ENCODE measurements around the gene AUTS2.

AUTS2 gene

DNA sequence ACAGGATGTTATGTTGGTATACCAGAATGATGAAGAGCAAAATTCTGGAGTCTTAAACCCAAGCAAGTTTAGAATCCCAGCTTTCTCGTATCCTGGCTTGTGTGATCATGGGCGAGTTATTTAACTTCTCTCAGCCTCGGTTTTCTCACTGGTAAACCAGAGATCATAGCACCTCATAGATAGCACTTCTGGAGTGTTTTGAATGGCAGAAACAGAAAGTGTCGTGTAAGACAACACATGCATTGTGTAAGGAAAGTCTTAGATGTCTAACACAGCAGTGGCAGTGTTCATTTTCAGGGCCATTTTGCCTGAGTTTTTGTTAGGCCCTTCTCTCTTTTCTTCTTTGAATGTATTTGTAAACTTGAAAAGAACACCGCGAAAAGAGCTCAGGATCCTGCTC is 465.1 kb downstream of the AUTS2 start:
- H3K36me3 Mint-ChIP-seq = no peaks in the 10 kb centered on the region

DNA sequence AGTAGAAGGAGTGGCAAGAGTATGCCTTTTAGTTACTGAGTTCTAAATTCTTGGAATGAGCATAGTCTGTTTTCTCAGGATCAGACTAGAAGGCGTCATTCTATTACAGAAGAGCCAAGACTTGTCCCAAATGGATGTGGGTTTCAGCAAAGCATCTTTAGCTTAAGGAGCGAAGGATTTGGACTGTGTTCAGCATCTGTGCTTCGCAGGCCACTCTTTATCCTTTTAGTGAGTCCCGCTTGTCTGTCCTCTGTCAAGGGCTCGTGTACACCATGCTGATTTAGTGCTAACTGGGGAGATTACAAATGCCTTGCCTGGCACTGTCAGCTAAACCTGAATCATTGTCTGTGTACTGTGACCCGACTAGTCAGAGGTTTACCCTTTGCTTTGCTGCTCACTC is 465.7 kb downstream of the AUTS2 start:
- H3K36me3 Mint-ChIP-seq = no peaks in the 10 kb centered on the region
- H3K4me1 Mint-ChIP-seq (ENCODE audit: low read depth) = no peaks in the 10 kb centered on the region
- no peaks in the 10 kb centered on the region for H3K9me3 Mint-ChIP-seq (ENCODE audit: low read depth)
- H3K27me3 Mint-ChIP-seq = no peaks in the 10 kb centered on the region
- no peak overlapping the region for H3K27ac Mint-ChIP-seq
- no peak overlapping the region for H3K4me3 Mint-ChIP-seq

More for the DNA sequence above, 465.1 kb downstream of the AUTS2 start:
- no peak overlapping the region for H3K27ac Mint-ChIP-seq
- no peaks in the 10 kb centered on the region for H3K27me3 Mint-ChIP-seq
- no peaks in the 10 kb centered on the region for H3K4me1 Mint-ChIP-seq (ENCODE audit: low read depth)
- H3K4me3 Mint-ChIP-seq = no peak overlapping the region
- H3K9me3 Mint-ChIP-seq (ENCODE audit: low read depth) = no peaks in the 10 kb centered on the region

DNA sequence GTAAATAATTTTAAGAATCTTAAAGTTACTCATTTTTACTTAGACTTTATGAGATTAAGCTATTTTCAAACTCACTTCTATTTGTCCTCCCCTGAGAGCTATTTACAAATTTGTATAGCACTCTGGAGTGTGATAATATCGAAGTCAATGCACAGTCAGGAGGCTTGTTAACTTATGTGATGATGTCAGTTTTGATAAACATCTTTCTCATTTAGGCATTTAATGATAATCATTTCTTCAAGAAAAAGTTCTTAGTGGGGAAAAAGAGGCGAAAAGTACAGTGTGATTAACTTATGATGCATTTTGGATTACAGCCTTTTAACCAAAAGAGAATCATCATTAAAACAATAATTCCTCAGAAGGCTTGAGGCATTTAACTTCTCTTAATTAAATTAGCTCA is 468.6 kb downstream of the AUTS2 start:
- Mint-ChIP-seq H3K4me1 (ENCODE audit: low read depth) (no peaks in the 10 kb centered on the region), H3K9me3 (ENCODE audit: low read depth) (no peaks in the 10 kb centered on the region), H3K4me3 (no peak overlapping the region), H3K36me3 (no peaks in the 10 kb centered on the region), H3K27ac (no peak overlapping the region), H3K27me3 (no peaks in the 10 kb centered on the region)

- H3K9me3 Mint-ChIP-seq (ENCODE audit: low read depth) = no peaks in the 10 kb centered on the region
- H3K4me3 Mint-ChIP-seq = no peak overlapping the region
- no peak overlapping the region for H3K27ac Mint-ChIP-seq
- H3K27me3 Mint-ChIP-seq = no peaks in the 10 kb centered on the region
- no peaks in the 10 kb centered on the region for H3K4me1 Mint-ChIP-seq (ENCODE audit: low read depth)
- no peaks in the 10 kb centered on the region for H3K36me3 Mint-ChIP-seq
These were observed 470.3 kb downstream of the AUTS2 start for GRCh38 chr7:70068531-70068930.

GRCh38 chr7:70069977-70070376 is 471.7 kb downstream of the AUTS2 start:
- H3K4me1 Mint-ChIP-seq (ENCODE audit: low read depth) = no peaks in the 10 kb centered on the region

GRCh38 chr7:70071766-70072165 is 473.5 kb downstream of the AUTS2 start:
- Mint-ChIP-seq H3K9me3 (ENCODE audit: low read depth) (no peaks in the 10 kb centered on the region), H3K4me1 (ENCODE audit: low read depth) (no peaks in the 10 kb centered on the region), H3K27ac (no peak overlapping the region), H3K36me3 (no peaks in the 10 kb centered on the region), H3K27me3 (no peaks in the 10 kb centered on the region), H3K4me3 (no peak overlapping the region)

More at GRCh38 chr7:70069977-70070376, 471.7 kb downstream of the AUTS2 start:
- Mint-ChIP-seq H3K4me3 (no peak overlapping the region), H3K27me3 (no peaks in the 10 kb centered on the region), H3K36me3 (no peaks in the 10 kb centered on the region), H3K27ac (no peak overlapping the region), H3K9me3 (ENCODE audit: low read depth) (no peaks in the 10 kb centered on the region)

- H3K27ac Mint-ChIP-seq = no peak overlapping the region
- no peaks in the 10 kb centered on the region for H3K4me1 Mint-ChIP-seq (ENCODE audit: low read depth)
- H3K9me3 Mint-ChIP-seq (ENCODE audit: low read depth) = no peaks in the 10 kb centered on the region
- no peaks in the 10 kb centered on the region for H3K27me3 Mint-ChIP-seq
- H3K4me3 Mint-ChIP-seq = no peak overlapping the region
- no peaks in the 10 kb centered on the region for H3K36me3 Mint-ChIP-seq
These were observed 473.9 kb downstream of the AUTS2 start for GRCh38 chr7:70072220-70072619.

DNA sequence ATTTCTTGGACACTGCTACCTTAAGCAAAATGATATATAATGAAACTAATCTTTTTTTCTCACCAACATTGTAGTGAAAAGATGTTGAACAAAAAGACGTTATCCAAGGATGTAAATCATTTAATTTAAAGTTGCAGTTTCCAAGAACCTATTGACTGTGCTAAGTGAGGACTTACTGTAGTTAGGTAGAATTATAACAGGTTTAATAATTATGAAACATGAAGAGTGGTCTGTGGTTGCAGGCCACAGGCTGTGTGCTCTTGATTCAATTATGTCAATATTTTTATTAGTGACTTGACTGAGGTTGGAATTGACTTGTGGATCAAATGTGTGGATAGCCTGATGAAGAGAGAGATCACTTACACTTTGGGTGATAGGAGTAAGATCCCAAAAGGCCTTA is 478.1 kb downstream of the AUTS2 start:
- H3K4me1 Mint-ChIP-seq (ENCODE audit: low read depth) = no peaks in the 10 kb centered on the region
- H3K36me3 Mint-ChIP-seq = no peaks in the 10 kb centered on the region
- no peak overlapping the region for H3K4me3 Mint-ChIP-seq
- no peaks in the 10 kb centered on the region for H3K27me3 Mint-ChIP-seq
- no peak overlapping the region for H3K27ac Mint-ChIP-seq
- no peaks in the 10 kb centered on the region for H3K9me3 Mint-ChIP-seq (ENCODE audit: low read depth)

GRCh38 chr7:70082099-70082611 is 483.9 kb downstream of the AUTS2 start:
- H3K9me3 Mint-ChIP-seq (ENCODE audit: low read depth) = no peaks in the 10 kb centered on the region
- no peak overlapping the region for H3K4me3 Mint-ChIP-seq
- no peaks in the 10 kb centered on the region for H3K36me3 Mint-ChIP-seq
- H3K27me3 Mint-ChIP-seq = no peaks in the 10 kb centered on the region
- no peak overlapping the region for H3K27ac Mint-ChIP-seq
- H3K4me1 Mint-ChIP-seq (ENCODE audit: low read depth) = no peaks in the 10 kb centered on the region

GRCh38 chr7:70091362-70091761 is 493.1 kb downstream of the AUTS2 start:
- Mint-ChIP-seq H3K36me3 (no peaks in the 10 kb centered on the region), H3K27me3 (no peaks in the 10 kb centered on the region), H3K9me3 (ENCODE audit: low read depth) (no peaks in the 10 kb centered on the region), H3K4me3 (no peak overlapping the region), H3K27ac (no peak overlapping the region), H3K4me1 (ENCODE audit: low read depth) (no peaks in the 10 kb centered on the region)

GRCh38 chr7:70092314-70093204 is 494.3 kb downstream of the AUTS2 start:
- no peaks in the 10 kb centered on the region for H3K9me3 Mint-ChIP-seq (ENCODE audit: low read depth)
- H3K36me3 Mint-ChIP-seq = no peaks in the 10 kb centered on the region
- H3K27ac Mint-ChIP-seq = no peak overlapping the region
- no peak overlapping the region for H3K4me3 Mint-ChIP-seq
- no peaks in the 10 kb centered on the region for H3K4me1 Mint-ChIP-seq (ENCODE audit: low read depth)
- no peaks in the 10 kb centered on the region for H3K27me3 Mint-ChIP-seq

DNA sequence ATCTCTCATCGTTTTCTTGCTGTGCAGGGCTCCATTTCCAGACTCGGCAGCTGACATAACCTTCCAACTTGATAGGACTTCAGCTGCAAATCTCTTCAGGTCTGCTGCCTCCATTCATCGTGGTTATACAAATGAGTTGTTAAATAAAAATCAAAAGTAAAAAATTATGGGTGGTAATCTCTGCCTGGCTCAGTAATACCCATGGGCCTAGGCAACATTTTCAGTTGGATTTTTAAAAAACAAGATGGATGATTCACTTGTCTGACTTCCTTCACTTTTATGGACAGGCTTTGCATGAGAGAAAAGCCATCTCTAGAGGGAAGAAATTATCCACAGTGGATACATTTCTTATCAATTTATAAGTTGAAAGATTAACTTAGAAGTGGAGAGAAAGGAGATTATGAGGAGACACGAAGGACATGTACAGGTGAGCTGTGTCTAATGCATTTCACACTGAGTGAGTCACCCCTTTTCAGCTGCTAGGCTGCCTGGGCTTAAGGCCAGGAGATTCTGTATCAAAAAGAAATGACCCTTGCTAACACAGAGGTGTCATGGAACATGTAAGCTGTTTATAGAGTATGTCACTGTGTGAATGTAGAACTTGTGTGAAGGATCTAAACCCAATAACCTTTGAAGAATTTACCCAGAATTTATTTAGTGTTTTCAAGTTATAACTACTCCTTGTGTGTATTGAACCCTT is 495.1 kb downstream of the AUTS2 start:
- Mint-ChIP-seq H3K9me3 (ENCODE audit: low read depth) (no peaks in the 10 kb centered on the region), H3K4me3 (no peak overlapping the region), H3K27ac (no peak overlapping the region), H3K4me1 (ENCODE audit: low read depth) (no peaks in the 10 kb centered on the region), H3K36me3 (no peaks in the 10 kb centered on the region), H3K27me3 (no peaks in the 10 kb centered on the region)

DNA sequence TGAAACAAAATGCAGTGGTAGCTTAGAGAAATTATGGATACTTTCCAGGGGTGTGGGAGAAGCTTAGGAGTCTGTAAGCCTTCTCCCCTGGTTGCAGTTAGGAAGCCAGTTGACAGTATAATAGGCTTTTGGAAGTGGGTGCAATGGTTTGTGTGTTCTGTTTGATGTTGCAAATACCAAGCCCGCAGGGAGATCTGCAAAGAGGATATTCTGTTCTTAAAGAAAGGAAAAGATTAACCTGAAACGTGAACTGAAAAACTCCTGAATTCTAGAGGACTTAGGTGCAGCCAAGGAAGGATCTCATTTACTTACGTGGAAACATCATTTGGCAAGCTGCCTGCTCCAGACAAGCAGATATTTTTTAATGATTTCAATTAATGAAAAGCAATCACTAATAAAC is 496.6 kb downstream of the AUTS2 start:
- Mint-ChIP-seq H3K4me3 (no peak overlapping the region), H3K27me3 (no peaks in the 10 kb centered on the region), H3K9me3 (ENCODE audit: low read depth) (no peaks in the 10 kb centered on the region), H3K36me3 (no peaks in the 10 kb centered on the region), H3K4me1 (ENCODE audit: low read depth) (no peaks in the 10 kb centered on the region), H3K27ac (no peak overlapping the region)

- H3K4me1 Mint-ChIP-seq (ENCODE audit: low read depth) = no peaks in the 10 kb centered on the region
- no peak overlapping the region for H3K4me3 Mint-ChIP-seq
- no peaks in the 10 kb centered on the region for H3K27me3 Mint-ChIP-seq
- no peak overlapping the region for H3K27ac Mint-ChIP-seq
- no peaks in the 10 kb centered on the region for H3K36me3 Mint-ChIP-seq
- no peaks in the 10 kb centered on the region for H3K9me3 Mint-ChIP-seq (ENCODE audit: low read depth)
These were observed 499.4 kb downstream of the AUTS2 start for GRCh38 chr7:70097645-70098044.

- H3K4me1 Mint-ChIP-seq (ENCODE audit: low read depth) = no peaks in the 10 kb centered on the region
- H3K27ac Mint-ChIP-seq = no peak overlapping the region
- no peak overlapping the region for H3K4me3 Mint-ChIP-seq
- H3K9me3 Mint-ChIP-seq (ENCODE audit: low read depth) = no peaks in the 10 kb centered on the region
- no peaks in the 10 kb centered on the region for H3K36me3 Mint-ChIP-seq
- no peaks in the 10 kb centered on the region for H3K27me3 Mint-ChIP-seq
These were observed 499.9 kb downstream of the AUTS2 start for GRCh38 chr7:70098133-70098561.
